HepG2 (cell line): ENCODE results near the gene NXPH4. TPM values are rescaled to one million over a fixed set of nuclear protein-coding genes. Genes with fewer than 3 reads are reported as not detected.

Experiments used
- ETV5 ChIP-seq: IDR thresholded peaks from 2 replicates; pipeline ENCODE4 v1.6.1; 2018; ENCODE audit warnings: missing biosample characterization, missing genetic modification reagents, inconsistent platforms, borderline replicate concordance
- FOSL1 ChIP-seq: sonication (generic); formaldehyde crosslinking; IDR thresholded peaks from 2 replicates; pipeline ENCODE4 v1.9.0; 2021; ENCODE audit warnings: missing genetic modification reagents, borderline replicate concordance
- FOSL2 ChIP-seq: sonication (generic); formaldehyde crosslinking; IDR thresholded peaks from 2 replicates; pipeline ENCODE4 v1.4.0; 2020; ENCODE audit warnings: missing genetic modification reagents
- KLF13 ChIP-seq: sonication (generic); formaldehyde crosslinking; IDR thresholded peaks from 2 replicates; pipeline ENCODE4 v1.4.0; 2020; ENCODE audit warnings: mild to moderate bottlenecking, missing genetic modification reagents
- KMT2A ChIP-seq: sonication (generic); formaldehyde crosslinking; IDR thresholded peaks from 2 replicates; pipeline ENCODE4 v1.4.0; 2020; ENCODE audit warnings: missing genetic modification reagents
- MBNL3 ChIP-seq: fragments of 250-450 bp; sonication (Bioruptor Pico); conservative IDR thresholded peaks from 2 replicates; pipeline ENCODE4 v1.8.0; 2022; ENCODE audit warnings: mild to moderate bottlenecking, inconsistent platforms
- MXI1 ChIP-seq: IDR thresholded peaks from 3 replicates; pipeline ENCODE4 v1.6.1; 2012; ENCODE audit warnings: low read depth, low read length, inconsistent platforms, borderline replicate concordance
- NFRKB ChIP-seq: fragments of 450-650 bp; IDR thresholded peaks from 2 replicates; pipeline ENCODE4 v1.6.1; 2017
- PCBP2 ChIP-seq: fragments of 200-400 bp; formaldehyde crosslinking; optimal IDR thresholded peaks from 2 replicates; pipeline ENCODE3; 2018; ENCODE audit warnings: low read length, low read depth; ENCODE audit not compliant: poor library complexity, severe bottlenecking
- POLR2G ChIP-seq: fragments of 200-400 bp; formaldehyde crosslinking; IDR thresholded peaks from 2 replicates; pipeline ENCODE4 v1.6.1; 2018; ENCODE audit warnings: mild to moderate bottlenecking, low read depth, low read length, moderate library complexity
- REXO4 ChIP-seq: sonication (generic); formaldehyde crosslinking; IDR thresholded peaks from 2 replicates; pipeline ENCODE4 v1.8.0; 2022; ENCODE audit warnings: missing genetic modification reagents, mild to moderate bottlenecking, borderline replicate concordance
- RNF2 ChIP-seq: fragments of 450-650 bp; conservative IDR thresholded peaks from 2 replicates; pipeline ENCODE4 v1.6.1; 2016; ENCODE audit warnings: low read depth
- SMC3 ChIP-seq: IDR thresholded peaks from 2 replicates; pipeline ENCODE4 v1.6.1; 2011; ENCODE audit warnings: low read length, improper control_type of control experiment
- TCF12 ChIP-seq, 2 experiments: fragments of 450-650 bp in 1 of 2; sonication (generic) in 1 of 2; formaldehyde crosslinking in 1 of 2; IDR thresholded peaks; 2 replicates each; pipeline versions ENCODE4 v1.6.1 to v1.8.0; 2017 to 2022; ENCODE audit warnings: antibody characterized with exemption in 1 of 2, mild to moderate bottlenecking in 1 of 2, missing genetic modification reagents in 1 of 2, moderate library complexity in 1 of 2
- U2AF2 ChIP-seq: fragments of 200-400 bp; formaldehyde crosslinking; IDR thresholded peaks from 2 replicates; pipeline ENCODE4 v1.6.1; 2017; ENCODE audit warnings: low read depth, mild to moderate bottlenecking, low read length
- ZKSCAN5 ChIP-seq: sonication (generic); formaldehyde crosslinking; IDR thresholded peaks from 2 replicates; pipeline ENCODE4 v1.5.1; 2020; ENCODE audit warnings: mild to moderate bottlenecking, missing genetic modification reagents
- ZNF460 ChIP-seq: sonication (generic); formaldehyde crosslinking; IDR thresholded peaks from 2 replicates; pipeline ENCODE4 v1.5.1; 2020; ENCODE audit warnings: missing genetic modification reagents, mild to moderate bottlenecking, borderline replicate concordance
- ZNF501 ChIP-seq: sonication (generic); formaldehyde crosslinking; IDR thresholded peaks from 2 replicates; pipeline ENCODE4 v1.5.1; 2020; ENCODE audit warnings: mild to moderate bottlenecking, moderate library complexity, missing genetic modification reagents
- ZNF709 ChIP-seq: sonication (generic); formaldehyde crosslinking; IDR thresholded peaks from 2 replicates; pipeline ENCODE4 v1.5.0; 2020; ENCODE audit warnings: mild to moderate bottlenecking, missing genetic modification reagents
- ZNF720 ChIP-seq: sonication (generic); formaldehyde crosslinking; IDR thresholded peaks from 2 replicates; pipeline ENCODE4 v1.4.0; 2020; ENCODE audit warnings: missing genetic modification reagents
- ZSCAN30 ChIP-seq: sonication (generic); formaldehyde crosslinking; IDR thresholded peaks from 2 replicates; pipeline ENCODE4 v1.5.0; 2020; ENCODE audit warnings: mild to moderate bottlenecking, missing genetic modification reagents
- polyA plus RNA-seq, 8 experiments: library from polyadenylated mRNA; depleted of rRNA in 3 of 8; stranded (reverse) in 7 of 8; unstranded in 1 of 8; fragments of >200 nt; fragmentation: Illumina TruSeq in 4 of 8; extraction: Trizol in 4 of 8; gene quantifications; 2 replicates each; pipeline versions ENCODE4 v1.2.1 to v1.2.3, GENCODE V29; 2011 to 2016; ENCODE audit warnings: low read depth in 4 of 8, missing spikeins in 1 of 8, mixed read lengths in 1 of 8; ENCODE audit not compliant: insufficient read depth in 1 of 8
- total RNA-seq, 5 experiments: library from RNA; depleted of rRNA; stranded (reverse); fragments of >200 nt; fragmentation: Illumina TruSeq; extraction: Trizol; gene quantifications; 2 replicates each; pipeline ENCODE4 v1.2.3, GENCODE V29; 2016; ENCODE audit warnings: low read depth in 1 of 5
- TF ChIP-seq, protein P1 (sequence below): sonication (generic); formaldehyde crosslinking; IDR thresholded peaks from 2 replicates; pipeline ENCODE4 v1.4.0; 2020; ENCODE audit warnings: missing genetic modification reagents
- TF ChIP-seq, protein P2 (sequence below): IDR thresholded peaks from 2 replicates; pipeline ENCODE4 v1.6.1; 2016; ENCODE audit warnings: missing genetic modification reagents, missing compliant biosample characterization
- TF ChIP-seq, protein P3 (sequence below): sonication (generic); formaldehyde crosslinking; IDR thresholded peaks from 2 replicates; pipeline ENCODE4 v1.4.0; 2020; ENCODE audit warnings: missing genetic modification reagents
- TF ChIP-seq, protein P4 (sequence below): sonication (generic); formaldehyde crosslinking; conservative IDR thresholded peaks from 2 replicates; pipeline ENCODE4 v1.8.1; 2023; ENCODE audit warnings: missing genetic modification reagents
- TF ChIP-seq, protein P5 (sequence below): fragments of 450-650 bp; IDR thresholded peaks from 2 replicates; pipeline ENCODE4 v1.6.1; 2017

Gene NXPH4
- total and polyA plus RNA-seq, 2 of the 13 experiments (the other 11 are each of a cell fraction or from before 2014, with no cell fraction given) = 0.13 TPM; not detected in 1

DNA sequence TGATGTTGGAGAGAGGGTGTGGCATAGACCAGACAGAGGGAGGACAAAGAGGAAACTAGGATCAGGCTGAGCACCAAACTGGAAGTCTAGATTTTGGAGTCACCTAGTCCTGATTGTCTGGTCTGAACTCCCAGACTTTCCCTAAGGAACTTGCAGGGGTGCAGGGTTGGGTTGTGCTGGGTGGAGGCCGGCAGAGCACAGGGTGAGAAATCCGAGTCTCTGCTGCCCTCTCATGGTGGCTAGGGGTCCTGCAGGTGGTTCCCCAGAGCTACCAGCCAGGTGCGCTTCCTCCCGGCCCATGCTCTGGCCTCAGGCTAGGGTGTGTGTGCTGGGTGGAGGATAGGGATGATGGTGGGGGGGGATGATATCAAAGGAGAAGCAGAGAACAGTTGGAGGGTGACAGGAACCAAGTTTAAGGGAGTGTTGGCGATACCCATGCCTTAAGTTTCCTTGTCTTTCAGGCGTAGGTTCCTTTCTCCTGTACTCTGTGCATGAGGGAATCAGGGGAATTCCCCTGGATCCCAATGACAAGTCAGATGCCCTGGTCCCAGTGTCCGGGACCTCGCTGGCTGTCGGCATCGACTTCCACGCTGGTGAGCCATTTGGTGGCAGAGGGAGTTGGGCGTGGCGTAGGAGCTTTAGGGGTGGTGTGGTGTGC is 33.5 kb upstream of the NXPH4 start (continued):
- TF ChIP-seq MXI1 (no peak), MBNL3 (no peak), ZSCAN30 (CRISPR knock-in tag) (no peak), ZKSCAN5 (CRISPR knock-in tag) (no peak), PCBP2 (peak; percentile 18), ZNF501 (CRISPR knock-in tag) (no peak), U2AF2 (0 out of 2 replicates have a peak, but pooled peaks have one; percentile 53), ZNF720 (CRISPR knock-in tag) (no peak), ZNF709 (no peak), ZNF460 (CRISPR knock-in tag) (no peak), NFRKB (no peak), TCF12 (IDR thresholded peaks at IDR 0.05) (no peak), TCF12 (CRISPR knock-in tag; IDR thresholded peaks at IDR 0.05) (no peak), SMC3 (peak; percentile 39; the same call in 1 of the 2 replicates), RNF2 (no peak), FOSL1 (CRISPR knock-in tag) (no peak), POLR2G (peak; percentile 25; the same call in 1 of the 2 replicates), KMT2A (CRISPR knock-in tag) (no peak), FOSL2 (CRISPR knock-in tag) (0 out of 2 replicates have a peak, but pooled peaks have one; percentile 12), REXO4 (CRISPR knock-in tag) (no peak), ETV5 (no peak), KLF13 (CRISPR knock-in tag) (no peak)
- TF ChIP-seq, protein P1, sequence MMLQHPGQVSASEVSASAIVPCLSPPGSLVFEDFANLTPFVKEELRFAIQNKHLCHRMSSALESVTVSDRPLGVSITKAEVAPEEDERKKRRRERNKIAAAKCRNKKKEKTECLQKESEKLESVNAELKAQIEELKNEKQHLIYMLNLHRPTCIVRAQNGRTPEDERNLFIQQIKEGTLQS (CRISPR knock-in tag) = no peak
- TF ChIP-seq, protein P2, sequence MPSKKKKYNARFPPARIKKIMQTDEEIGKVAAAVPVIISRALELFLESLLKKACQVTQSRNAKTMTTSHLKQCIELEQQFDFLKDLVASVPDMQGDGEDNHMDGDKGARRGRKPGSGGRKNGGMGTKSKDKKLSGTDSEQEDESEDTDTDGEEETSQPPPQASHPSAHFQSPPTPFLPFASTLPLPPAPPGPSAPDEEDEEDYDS (CRISPR knock-in tag) = no peak
- TF ChIP-seq, protein P3, sequence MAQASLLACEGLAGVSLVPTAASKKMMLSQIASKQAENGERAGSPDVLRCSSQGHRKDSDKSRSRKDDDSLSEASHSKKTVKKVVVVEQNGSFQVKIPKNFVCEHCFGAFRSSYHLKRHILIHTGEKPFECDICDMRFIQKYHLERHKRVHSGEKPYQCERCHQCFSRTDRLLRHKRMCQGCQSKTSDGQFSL (CRISPR knock-in tag) = no peak
- TF ChIP-seq, protein P4, sequence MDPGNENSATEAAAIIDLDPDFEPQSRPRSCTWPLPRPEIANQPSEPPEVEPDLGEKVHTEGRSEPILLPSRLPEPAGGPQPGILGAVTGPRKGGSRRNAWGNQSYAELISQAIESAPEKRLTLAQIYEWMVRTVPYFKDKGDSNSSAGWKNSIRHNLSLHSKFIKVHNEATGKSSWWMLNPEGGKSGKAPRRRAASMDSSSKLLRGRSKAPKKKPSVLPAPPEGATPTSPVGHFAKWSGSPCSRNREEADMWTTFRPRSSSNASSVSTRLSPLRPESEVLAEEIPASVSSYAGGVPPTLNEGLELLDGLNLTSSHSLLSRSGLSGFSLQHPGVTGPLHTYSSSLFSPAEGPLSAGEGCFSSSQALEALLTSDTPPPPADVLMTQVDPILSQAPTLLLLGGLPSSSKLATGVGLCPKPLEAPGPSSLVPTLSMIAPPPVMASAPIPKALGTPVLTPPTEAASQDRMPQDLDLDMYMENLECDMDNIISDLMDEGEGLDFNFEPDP (CRISPR knock-in tag) = no peak
- TF ChIP-seq, protein P5, sequence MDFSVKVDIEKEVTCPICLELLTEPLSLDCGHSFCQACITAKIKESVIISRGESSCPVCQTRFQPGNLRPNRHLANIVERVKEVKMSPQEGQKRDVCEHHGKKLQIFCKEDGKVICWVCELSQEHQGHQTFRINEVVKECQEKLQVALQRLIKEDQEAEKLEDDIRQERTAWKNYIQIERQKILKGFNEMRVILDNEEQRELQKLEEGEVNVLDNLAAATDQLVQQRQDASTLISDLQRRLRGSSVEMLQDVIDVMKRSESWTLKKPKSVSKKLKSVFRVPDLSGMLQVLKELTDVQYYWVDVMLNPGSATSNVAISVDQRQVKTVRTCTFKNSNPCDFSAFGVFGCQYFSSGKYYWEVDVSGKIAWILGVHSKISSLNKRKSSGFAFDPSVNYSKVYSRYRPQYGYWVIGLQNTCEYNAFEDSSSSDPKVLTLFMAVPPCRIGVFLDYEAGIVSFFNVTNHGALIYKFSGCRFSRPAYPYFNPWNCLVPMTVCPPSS = no peak
